Stimulated activated CD4-positive, alpha-beta T cell treated with anti-CD3 and anti-CD28 coated beads, Interleukin-15, amount 100 ng/mL, for 1 hour (primary cell): Measurements from ENCODE around the gene FARP1.

Experiments used
- DNase-seq, 2 donors: peaks; one replicate each; pipeline ENCODE4 v3.0.0-alpha.2; 2020; ENCODE audit warnings: low read depth in 1 of 2, low spot score in 1 of 2

Gene FARP1

GRCh38 chr13:98415326-98416070, 272.6 kb downstream of the FARP1 start:
- DNase-seq: no peak

GRCh38 chr13:98416408-98416807, 273.5 kb downstream of the FARP1 start:
- no peak for DNase-seq

- no peak for DNase-seq
Observed at GRCh38 chr13:98419786-98420553, 277.1 kb downstream of the FARP1 start.

- no peak for DNase-seq
Observed at GRCh38 chr13:98420554-98421175, 277.8 kb downstream of the FARP1 start.

GRCh38 chr13:98422046-98422445, 279.2 kb downstream of the FARP1 start:
- DNase-seq: no peak

- no peak for DNase-seq
Observed at GRCh38 chr13:98423417-98423816, 280.5 kb downstream of the FARP1 start.

- DNase-seq: no peak
Observed at GRCh38 chr13:98427331-98427995, 284.6 kb downstream of the FARP1 start.

GRCh38 chr13:98428256-98428966, 285.5 kb downstream of the FARP1 start:
- DNase-seq: no peak

GRCh38 chr13:98429081-98429480, 286.2 kb downstream of the FARP1 start:
- DNase-seq: no peak

GRCh38 chr13:98429531-98429930, 286.6 kb downstream of the FARP1 start:
- no peak for DNase-seq

- DNase-seq: no peak
Observed at GRCh38 chr13:98429977-98430736, 287.3 kb downstream of the FARP1 start.

GRCh38 chr13:98432638-98433037, 289.7 kb downstream of the FARP1 start:
- DNase-seq: no peak

GRCh38 chr13:98433654-98434053, 290.8 kb downstream of the FARP1 start:
- DNase-seq: no peak

- DNase-seq: no peak
Observed at GRCh38 chr13:98434060-98434459, 291.2 kb downstream of the FARP1 start.

- DNase-seq: no peak
Observed at GRCh38 chr13:98435376-98435775, 292.5 kb downstream of the FARP1 start.

- DNase-seq: no peak
Observed at GRCh38 chr13:98436233-98436910, 293.5 kb downstream of the FARP1 start.

GRCh38 chr13:98438246-98439125, 295.6 kb downstream of the FARP1 start:
- no peak for DNase-seq

GRCh38 chr13:98439126-98439828, 296.4 kb downstream of the FARP1 start:
- no peak for DNase-seq
